ENCODE measurements around the gene TPGS1. TPM values are rescaled to one million over a fixed set of nuclear protein-coding genes. Genes with fewer than 3 reads are reported as not detected.
A peak's percentile ranks its signal among the peaks of the same experiment; 100 is the strongest.

TPGS1 gene
- total RNA-seq, result 89.2 TPM

GRCh38 chr19:507286-508203, at the start of gene TPGS1:
Gene TPGS1, plus strand, starts transcription at chr19:507497. Its CDS starts 10 bp downstream, at chr19:507507.
- Histone ChIP-seq H3K9me3 (no peaks in the 10 kb centered on the region), H3K36me3 (peaks cover 4 to 6% of the 10 kb centered on the region in 2 donors), H3K27ac (peak within 1 kb of the TSS; percentile 92 to 93), H3K4me1 (peaks cover 0 to 9% of the 10 kb centered on the region in 2 donors), H3K27me3 (no peaks in the 10 kb centered on the region), H3K4me3 (peak within 1 kb of the TSS; percentile 92 to 93)
- intact Hi-C loops (cut with DNase I), result loop anchor here (1.0 to 10.0 kb wide), 4 partner anchors 18 to 163 kb away; partner anchors contain the start of genes BSG, CDC34 and MIER2
- DNase-seq (ENCODE audit: low spot score in 2 of 2), result peak in 1 of 2 donors; percentile 86
- TF ChIP-seq CTCF (IDR thresholded peaks at IDR 0.05), result peak in 1 of 3 experiments; percentile 18

- peaks cover 0 to 4% of the 10 kb centered on the region in 2 donors for H3K4me1 ChIP-seq
- intact Hi-C loops (cut with DNase I), result no loop called here
- H3K27ac ChIP-seq, result no peak overlapping the region
- no peaks in the 10 kb centered on the region for H3K27me3 ChIP-seq
- no peaks in the 10 kb centered on the region for H3K36me3 ChIP-seq
- DNase-seq (ENCODE audit: low spot score in 2 of 2), result no peak
- TF ChIP-seq CTCF (IDR thresholded peaks at IDR 0.05), result no peak
- no peaks in the 10 kb centered on the region for H3K9me3 ChIP-seq
- no peak overlapping the region for H3K4me3 ChIP-seq
Measured at GRCh38 chr19:457636-458035, 49.7 kb upstream of the TPGS1 start.

DNA sequence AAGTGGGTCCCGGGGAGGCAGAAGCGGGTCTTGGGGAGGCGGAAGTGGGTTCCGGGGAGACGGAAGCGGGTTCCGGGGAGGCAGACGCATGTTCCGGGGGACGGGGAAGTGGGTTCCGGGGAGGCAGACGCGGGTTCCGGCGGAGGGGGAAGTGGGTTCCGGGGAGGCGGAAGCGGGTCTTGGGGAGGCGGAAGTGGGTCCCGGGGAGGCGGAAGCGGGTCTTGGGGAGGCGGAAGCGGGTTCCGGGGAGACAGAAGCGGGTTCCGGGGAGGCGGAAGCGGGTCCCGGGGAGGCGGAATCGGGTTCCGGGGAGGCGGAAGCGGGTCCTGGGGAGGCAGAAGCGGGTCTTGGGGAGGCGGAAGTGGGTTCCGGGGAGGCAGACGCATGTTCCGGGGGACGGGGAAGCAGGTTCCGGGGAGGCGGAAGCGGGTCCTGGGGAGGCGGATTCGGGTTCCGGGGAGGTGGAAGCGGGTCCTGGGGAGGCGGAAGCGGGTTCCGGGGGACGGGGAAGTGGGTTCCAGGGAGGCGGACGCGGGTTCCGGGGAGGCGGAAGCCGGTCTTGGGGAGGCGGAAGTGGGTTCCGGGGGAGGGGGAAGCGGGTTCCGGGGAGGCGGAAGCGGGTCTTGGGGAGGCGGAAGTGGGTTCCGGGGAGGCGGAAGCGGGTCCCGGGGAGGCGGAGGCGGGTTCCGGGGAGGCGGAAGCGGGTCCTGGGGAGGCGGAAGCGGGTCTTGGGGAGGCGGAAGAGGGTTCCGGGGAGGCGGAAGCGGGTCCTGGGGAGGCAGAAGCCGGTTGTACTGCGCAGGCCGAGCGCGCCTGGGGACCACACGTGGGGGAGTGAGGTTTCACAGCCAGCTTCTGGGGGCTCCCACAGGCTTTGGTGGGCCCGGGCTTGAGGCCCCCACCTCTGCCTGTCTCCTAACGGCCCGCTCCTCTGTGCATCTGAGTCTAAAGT, 48.9 kb upstream of the TPGS1 start:
- H3K27ac ChIP-seq, result no peak overlapping the region
- no peak for TF ChIP-seq CTCF (IDR thresholded peaks at IDR 0.05)
- no peak for DNase-seq (ENCODE audit: low spot score in 2 of 2)
- intact Hi-C loops (cut with DNase I), result no loop called here
- no peaks in the 10 kb centered on the region for H3K9me3 ChIP-seq
- H3K36me3 ChIP-seq, result no peaks in the 10 kb centered on the region
- peaks cover 0 to 4% of the 10 kb centered on the region in 2 donors for H3K4me1 ChIP-seq
- H3K27me3 ChIP-seq, result no peaks in the 10 kb centered on the region
- no peak overlapping the region for H3K4me3 ChIP-seq

DNA sequence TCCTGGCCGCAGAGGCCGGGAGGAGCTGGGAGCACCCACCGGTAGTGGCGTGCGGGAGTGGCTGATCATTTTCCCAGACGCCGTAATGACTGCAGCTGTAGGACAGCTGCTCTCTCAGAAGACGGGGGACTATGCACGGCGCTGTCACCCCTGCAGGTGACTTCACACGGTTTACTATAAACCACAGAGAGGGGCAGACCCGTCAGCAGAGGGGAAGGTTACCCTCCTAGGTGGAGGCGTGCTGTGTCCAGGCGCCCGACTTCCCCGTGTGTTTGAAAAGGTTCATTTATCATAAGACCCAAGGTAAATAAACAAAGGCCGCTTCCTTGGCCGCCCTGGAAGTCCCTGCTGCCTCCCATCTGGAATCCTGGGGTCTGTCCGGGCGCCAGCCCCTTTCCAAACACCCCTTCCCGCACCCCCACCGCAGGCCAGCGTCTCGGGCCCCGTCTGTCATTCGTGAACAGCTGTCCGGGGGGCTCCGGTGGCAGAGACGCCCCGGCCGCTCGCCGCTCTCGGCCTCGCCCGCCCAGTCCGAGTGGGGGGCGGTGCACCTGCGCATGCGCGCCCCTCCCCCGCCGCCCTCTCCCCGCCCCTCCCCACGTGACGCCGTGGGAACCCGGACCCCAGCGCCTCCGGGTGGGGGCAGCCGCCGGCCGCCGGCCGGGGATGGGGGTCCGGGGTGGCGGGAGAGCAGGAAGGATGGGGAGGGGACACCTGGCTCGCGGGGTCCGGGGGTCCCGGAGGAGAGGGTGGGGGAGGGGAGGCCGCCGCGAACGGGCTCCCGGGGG, 47.4 kb upstream of the TPGS1 start:
- no peak for TF ChIP-seq CTCF (IDR thresholded peaks at IDR 0.05)
- DNase-seq (ENCODE audit: low spot score in 2 of 2), result no peak
- H3K4me1 ChIP-seq, result peaks cover 0 to 4% of the 10 kb centered on the region in 2 donors
- H3K9me3 ChIP-seq, result no peaks in the 10 kb centered on the region
- intact Hi-C loops (cut with DNase I), result no loop called here
- H3K4me3 ChIP-seq, result peak overlapping the region; percentile 63 to 65
- no peaks in the 10 kb centered on the region for H3K36me3 ChIP-seq
- H3K27ac ChIP-seq, result peak overlapping the region; percentile 21 to 42
- no peaks in the 10 kb centered on the region for H3K27me3 ChIP-seq

Measured in ascending aorta (tissue), 2 donors.